ENCODE measurements around the gene ARHGAP12.

DNA sequence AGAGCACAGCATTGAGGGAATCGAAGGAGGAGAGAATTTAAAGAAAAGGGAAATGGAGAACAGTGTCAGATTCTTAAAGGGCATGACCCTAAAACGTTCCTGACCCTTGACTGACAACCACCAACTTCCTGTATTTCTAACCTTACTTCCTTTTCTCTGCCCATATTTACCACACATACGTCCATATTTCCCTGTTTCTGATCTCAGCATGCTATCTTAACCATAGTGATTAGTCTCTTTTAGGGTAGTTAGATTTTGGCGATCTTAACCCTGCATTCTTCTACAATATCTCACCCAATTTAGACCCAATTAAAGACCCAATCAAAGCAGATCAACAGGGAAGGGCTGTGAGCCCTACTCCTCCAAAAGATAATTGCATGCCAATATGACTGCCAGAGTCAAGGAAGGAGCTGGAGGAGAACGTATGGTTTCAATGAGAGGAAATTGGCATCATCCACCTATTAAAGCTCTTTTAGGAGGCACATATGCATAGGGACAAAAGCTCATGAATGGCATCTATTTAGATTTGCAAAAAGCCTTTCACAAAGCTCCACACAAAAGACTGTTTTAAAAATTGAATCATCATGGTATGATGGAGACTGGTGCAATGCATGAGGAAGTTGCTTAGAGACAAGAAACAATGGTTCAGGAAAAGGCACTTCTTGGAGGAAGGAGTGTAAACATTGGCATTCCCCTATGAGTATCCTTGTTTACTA, 49.0 kb upstream of the ARHGAP12 start:
- TF ChIP-seq EZH2phosphoT487 (IDR thresholded peaks at IDR 0.05; ENCODE audit: insufficient read depth, low read depth) (no peak), EZH2 (IDR thresholded peaks at IDR 0.05; ENCODE audit: insufficient read depth, poor library complexity, severe bottlenecking) (no peak)
